GM21447 (cell line): ENCODE measurements around the gene DOCK9.

Source experiments
- ATAC-seq: cut with Tn5 transposase; IDR thresholded peaks from one replicate; pipeline ENCODE4 v1.9.1; 2021; ENCODE audit not compliant: unreplicated experiment

The DOCK9 gene, protein sequence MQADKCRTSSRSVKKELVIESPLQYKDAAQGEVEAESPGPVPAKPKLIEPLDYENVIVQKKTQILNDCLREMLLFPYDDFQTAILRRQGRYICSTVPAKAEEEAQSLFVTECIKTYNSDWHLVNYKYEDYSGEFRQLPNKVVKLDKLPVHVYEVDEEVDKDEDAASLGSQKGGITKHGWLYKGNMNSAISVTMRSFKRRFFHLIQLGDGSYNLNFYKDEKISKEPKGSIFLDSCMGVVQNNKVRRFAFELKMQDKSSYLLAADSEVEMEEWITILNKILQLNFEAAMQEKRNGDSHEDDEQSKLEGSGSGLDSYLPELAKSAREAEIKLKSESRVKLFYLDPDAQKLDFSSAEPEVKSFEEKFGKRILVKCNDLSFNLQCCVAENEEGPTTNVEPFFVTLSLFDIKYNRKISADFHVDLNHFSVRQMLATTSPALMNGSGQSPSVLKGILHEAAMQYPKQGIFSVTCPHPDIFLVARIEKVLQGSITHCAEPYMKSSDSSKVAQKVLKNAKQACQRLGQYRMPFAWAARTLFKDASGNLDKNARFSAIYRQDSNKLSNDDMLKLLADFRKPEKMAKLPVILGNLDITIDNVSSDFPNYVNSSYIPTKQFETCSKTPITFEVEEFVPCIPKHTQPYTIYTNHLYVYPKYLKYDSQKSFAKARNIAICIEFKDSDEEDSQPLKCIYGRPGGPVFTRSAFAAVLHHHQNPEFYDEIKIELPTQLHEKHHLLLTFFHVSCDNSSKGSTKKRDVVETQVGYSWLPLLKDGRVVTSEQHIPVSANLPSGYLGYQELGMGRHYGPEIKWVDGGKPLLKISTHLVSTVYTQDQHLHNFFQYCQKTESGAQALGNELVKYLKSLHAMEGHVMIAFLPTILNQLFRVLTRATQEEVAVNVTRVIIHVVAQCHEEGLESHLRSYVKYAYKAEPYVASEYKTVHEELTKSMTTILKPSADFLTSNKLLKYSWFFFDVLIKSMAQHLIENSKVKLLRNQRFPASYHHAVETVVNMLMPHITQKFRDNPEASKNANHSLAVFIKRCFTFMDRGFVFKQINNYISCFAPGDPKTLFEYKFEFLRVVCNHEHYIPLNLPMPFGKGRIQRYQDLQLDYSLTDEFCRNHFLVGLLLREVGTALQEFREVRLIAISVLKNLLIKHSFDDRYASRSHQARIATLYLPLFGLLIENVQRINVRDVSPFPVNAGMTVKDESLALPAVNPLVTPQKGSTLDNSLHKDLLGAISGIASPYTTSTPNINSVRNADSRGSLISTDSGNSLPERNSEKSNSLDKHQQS (N-terminal part only)

DNA sequence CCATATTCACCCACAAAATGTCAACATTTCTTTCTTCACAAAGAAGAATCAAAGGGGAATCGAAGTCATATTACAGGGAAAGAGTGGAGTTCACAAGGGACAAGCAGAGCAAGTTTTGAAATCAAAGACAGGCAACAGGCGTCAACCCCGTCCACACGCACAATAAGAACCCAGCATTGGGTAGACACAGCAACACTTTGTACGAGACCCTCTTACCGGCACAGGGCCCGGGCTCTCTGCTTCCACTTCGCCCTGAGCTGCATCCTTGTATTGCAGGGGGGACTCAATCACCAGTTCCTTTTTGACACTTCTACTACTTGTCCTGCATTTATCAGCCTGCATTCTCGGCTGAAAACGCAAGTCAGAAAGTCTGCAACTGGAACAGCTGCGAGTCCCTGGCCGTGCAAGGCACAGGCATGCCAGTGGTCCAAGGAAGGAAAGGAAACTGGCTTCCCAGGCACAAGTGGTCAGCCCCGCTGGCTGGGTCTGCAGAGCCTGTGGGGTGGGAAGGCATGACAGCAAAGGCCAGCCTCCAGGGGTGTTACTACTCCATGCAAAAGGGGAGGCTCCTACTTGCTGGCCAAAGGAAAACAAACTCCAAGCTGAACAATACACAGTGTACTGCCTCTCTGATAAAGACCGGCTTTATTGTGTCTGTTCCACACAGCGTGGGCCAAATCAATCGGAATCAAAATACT, at the start of gene DOCK9:
TSS of gene DOCK9 (minus strand) at position 497 of the 698 bp plus-strand sequence. CDS start at position 342, 155 bp downstream.
- ATAC-seq, result no peak

DNA sequence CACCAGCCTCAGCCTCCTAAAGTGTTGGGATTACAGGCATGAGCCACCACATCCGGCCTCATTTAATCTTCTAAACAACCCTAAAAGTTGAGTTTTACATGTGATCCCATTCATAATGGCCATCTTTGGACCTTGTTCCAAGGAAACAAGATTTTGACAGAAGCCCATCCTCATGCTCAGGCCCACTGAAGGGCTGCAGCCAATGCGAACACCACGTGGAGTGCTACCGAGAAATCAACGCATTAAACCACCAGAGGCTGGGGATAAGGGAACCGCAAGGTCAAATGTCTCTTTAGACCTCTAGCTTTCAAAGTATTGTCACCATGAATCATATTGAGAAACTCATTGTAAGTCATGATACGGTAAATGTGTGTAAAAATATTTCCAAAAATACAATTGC, 49.4 kb upstream of the DOCK9 start:
- ATAC-seq, result no peak

DNA sequence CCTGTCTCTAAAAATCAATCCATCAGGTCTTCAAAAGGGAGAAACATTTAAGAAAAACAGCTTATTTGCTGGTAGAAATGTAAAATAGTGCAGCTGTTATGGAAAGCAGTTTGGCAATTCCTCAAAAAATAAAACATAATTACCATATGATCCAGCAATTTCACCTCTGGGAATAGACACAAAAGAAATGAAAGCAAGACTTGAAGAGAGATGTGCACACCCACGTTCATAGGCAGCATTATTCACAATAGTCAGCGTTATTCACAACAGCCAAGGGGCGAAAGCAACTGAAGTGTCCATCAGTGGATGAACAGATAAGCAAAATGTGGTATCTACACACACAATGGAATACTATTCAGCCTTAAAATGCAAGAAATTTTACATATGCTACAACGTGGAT, 45.1 kb upstream of the DOCK9 start:
- ATAC-seq, result no peak

DNA sequence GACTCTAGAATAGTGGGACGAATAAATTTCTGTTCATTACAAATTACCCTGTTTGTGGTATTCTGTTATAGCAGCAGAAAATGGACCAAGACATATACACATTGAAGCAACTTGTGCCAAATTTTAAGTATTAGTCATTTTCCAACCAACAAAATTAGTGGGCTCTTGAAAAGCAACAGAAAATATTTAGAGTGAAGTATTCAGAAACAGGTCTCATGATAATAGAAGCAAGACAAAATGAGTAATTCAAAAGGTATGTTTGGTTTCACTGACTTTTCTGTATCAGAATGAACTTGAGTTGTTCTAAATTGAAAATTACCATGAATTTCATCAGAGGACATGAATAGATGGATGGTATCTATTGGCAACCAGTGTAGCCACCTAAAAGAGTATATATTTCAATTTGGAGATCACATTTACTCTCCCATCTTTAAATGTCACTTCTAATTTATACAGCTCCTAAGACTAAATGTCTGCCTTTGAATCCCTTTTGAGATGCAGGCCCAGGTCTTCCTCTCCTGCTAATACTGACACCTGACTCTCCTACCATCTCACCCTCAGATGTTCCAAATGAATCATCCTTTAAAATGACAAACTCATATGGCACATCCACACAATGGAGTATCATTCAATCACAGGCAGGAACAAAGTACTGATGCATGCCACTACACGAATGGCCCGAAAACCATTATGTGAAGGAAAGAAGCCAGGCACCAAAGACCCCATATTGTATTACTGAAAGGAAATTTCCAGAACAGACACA, 40.7 kb upstream of the DOCK9 start:
- ATAC-seq, result no peak

- no peak for ATAC-seq
Observed at GRCh38 chr13:99015606-99016490, 38.0 kb upstream of the DOCK9 start.

DNA sequence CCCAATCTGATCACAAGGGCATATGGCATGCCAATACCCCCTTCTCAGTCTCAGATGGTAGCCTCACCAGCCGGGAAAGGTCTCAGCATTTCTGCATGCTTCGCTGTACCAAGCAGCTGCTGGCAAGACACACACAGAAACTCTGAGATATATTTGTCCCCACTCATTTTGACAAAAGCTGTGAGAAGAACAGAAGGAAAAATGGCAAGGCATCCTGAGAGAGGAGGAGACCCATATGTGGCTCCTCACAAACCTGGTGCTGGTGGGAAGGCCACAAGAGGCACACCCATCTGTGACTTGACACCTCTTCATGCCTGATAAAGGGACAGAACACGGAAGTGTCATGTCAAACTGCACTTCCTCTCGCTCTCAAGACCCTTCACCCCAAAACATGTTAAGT, 36.7 kb upstream of the DOCK9 start:
- no peak for ATAC-seq

- no peak for ATAC-seq
Observed at GRCh38 chr13:99013951-99014350, 36.1 kb upstream of the DOCK9 start.

DNA sequence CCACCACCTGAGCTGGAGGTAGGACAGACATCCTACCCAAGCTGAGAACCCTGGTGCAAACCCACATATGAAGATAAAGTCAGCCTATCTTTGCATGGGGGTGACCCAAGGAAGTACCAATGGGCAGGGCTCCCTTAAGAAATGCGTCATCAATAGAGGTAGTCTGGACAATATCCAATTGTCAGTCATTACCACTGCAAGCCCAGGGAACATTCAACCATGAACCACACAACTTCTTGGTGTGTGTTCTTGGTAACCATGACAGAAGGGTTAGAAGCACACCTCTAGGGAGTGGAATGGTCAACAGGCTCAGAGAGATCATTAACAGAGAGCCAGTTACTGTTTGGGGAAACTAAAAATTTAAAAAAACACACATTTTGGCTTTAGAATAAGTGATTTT, 34.7 kb upstream of the DOCK9 start:
- no peak for ATAC-seq

- ATAC-seq, result no peak
Observed at GRCh38 chr13:99009987-99010551, 32.2 kb upstream of the DOCK9 start.

GRCh38 chr13:99008577-99008976, 30.7 kb upstream of the DOCK9 start:
- no peak for ATAC-seq

GRCh38 chr13:99007414-99007986, 29.6 kb upstream of the DOCK9 start:
- ATAC-seq, result no peak

DNA sequence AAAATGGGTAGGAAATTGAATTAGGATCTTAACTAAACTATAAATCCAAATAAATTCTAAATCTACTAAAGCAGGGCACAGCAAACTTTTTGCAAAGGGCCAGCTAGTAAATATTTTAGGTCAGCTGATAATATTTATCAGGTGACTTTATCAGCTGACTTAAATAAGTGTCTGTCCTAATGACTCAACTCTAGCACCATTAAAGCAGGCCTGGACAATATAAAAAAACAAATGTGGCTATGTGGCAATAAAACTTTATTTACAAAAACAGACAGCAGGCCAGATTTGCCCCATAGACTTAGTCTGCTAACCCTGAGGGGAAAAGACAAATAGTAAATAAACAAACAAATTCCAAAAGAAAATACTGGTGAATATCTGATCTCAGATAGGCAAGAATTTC, 27.7 kb upstream of the DOCK9 start:
- no peak for ATAC-seq

DNA sequence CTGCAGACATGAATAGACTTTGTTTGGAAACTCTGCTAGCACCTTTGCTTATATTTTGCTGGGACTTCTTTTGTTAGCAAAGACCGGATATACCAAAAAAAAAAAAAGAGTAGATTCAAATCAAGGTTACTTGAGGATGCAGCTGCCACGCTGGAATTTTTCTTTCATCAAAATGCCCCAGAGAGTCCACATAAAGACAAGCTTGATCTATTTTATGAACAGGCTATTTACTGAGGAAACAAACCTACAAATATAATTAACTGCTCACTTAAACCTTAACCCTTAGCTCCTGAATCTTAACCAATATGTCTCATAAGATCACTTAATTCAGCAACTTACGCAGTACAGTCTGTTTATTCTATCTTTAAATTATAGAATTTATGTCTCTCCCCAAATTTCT, 27.1 kb upstream of the DOCK9 start:
- no peak for ATAC-seq

- ATAC-seq, result no peak
Observed at GRCh38 chr13:99003851-99004471, 26.1 kb upstream of the DOCK9 start.

DNA sequence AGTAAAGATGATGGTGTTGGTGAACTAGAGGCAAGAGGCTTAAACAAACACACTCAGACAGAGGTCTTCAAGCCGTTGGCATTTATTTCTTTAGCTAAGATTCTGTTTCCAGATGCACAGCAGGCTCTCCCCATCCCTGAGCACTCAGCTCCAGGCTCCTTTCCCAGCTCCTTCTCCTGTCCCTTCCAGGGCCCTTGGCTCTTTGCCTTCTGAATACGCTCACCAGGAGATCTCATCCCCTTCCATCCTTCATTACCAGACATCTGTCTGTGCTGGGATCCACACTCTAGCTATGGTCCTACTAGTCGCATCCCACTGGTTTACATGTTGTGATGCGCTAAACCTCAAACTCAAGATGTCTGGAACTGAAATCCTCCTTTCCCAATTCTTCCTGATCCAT, 25.3 kb upstream of the DOCK9 start:
- ATAC-seq, result no peak

DNA sequence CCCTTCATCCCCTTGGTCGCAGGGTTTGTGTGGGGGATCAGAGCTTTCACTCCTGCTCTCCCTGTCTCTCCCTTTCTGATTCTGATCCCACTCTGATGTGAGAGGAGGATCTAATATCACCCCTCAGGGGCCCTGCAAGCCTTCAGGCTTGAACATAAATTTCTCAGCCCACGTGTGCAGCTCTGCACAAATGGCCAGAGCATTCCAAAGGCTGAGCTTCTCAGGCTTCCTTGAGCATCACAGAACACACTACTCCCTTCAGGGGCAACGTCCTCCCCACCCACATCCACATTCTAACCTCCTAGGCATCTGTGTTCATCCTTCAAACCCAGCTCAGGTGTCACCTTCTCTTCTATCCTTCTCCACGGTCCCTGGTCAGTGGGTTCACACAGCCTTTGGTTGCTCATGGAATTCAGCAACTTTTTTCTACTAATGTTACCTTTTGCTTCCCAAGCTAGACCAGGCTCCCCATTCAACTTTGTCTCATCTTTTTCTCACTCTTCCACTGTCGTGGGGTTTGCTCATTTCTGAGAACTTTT, 24.4 kb upstream of the DOCK9 start:
- no peak for ATAC-seq

- ATAC-seq, result no peak
Observed at GRCh38 chr13:99000137-99000536, 22.3 kb upstream of the DOCK9 start.

DNA sequence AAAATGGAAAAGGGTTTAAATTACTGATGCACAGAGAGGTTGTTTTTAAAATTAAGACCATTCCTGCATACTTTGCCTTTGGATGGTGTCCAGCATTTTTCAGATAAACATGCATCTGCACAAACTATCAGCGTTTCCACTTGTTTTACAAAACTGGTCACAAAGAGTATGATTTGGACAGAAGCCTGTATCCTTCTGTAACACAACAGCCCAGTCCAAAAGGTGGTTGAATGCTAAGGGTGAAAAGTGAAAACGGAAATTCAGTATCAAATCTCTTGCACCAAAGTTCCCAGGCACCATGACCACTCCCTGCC, 21.7 kb upstream of the DOCK9 start:
- no peak for ATAC-seq
